HCT116 (cell line): ENCODE results near the gene EVI5L.

Experiments used
- CBX3 ChIP-seq: IDR thresholded peaks from 2 replicates; pipeline ENCODE4 v1.6.1; 2012; ENCODE audit warnings: low read depth
- EZH2 ChIP-seq: fragments of 200-600 bp; sonication (generic); IDR thresholded peaks from 2 replicates; pipeline ENCODE4 v1.6.1; 2017; ENCODE audit warnings: antibody characterized with exemption, mixed run types
- EZH2phosphoT487 ChIP-seq: fragments of 200-600 bp; IDR thresholded peaks from 2 replicates; pipeline ENCODE4 v1.6.1; 2018; ENCODE audit warnings: antibody characterized with exemption, borderline replicate concordance
- POLR2A ChIP-seq: IDR thresholded peaks from 2 replicates; pipeline ENCODE4 v1.7.0; 2011; ENCODE audit warnings: borderline replicate concordance; ENCODE audit not compliant: insufficient read depth, insufficient read length; ENCODE audit errors: extremely low read depth
- POLR2AphosphoS5 ChIP-seq: IDR thresholded peaks from 2 replicates; pipeline ENCODE4 v1.6.1; 2011; ENCODE audit warnings: mild to moderate bottlenecking, low read depth, low read length, moderate library complexity
- SP1 ChIP-seq: IDR thresholded peaks from 2 replicates; pipeline ENCODE4 v1.6.1; 2012; ENCODE audit warnings: low read depth
- ZNF274 ChIP-seq: fragments of 200-500 bp; sonication (Bioruptor generic); IDR thresholded peaks from 2 replicates; pipeline ENCODE4 v1.6.1; 2014; ENCODE audit warnings: mild to moderate bottlenecking, low read depth, low read length, inconsistent platforms
- TF ChIP-seq, protein P1 (sequence below), 3 experiments: fragments of 200-600 bp in 1 of 3; sonication (generic) in 1 of 3; IDR thresholded peaks in 2 of 3; conservative IDR thresholded peaks in 1 of 3; 2 replicates each; pipeline ENCODE4 v1.5.1; 2012 to 2017; ENCODE audit warnings: low read depth in 2 of 3, low read length in 2 of 3, antibody characterized with exemption in 1 of 3, borderline replicate concordance in 1 of 3, control low read depth in 1 of 3, mild to moderate bottlenecking in 1 of 3, mixed read lengths in 1 of 3, mixed run types in 1 of 3, moderate library complexity in 1 of 3; ENCODE audit not compliant: insufficient read depth in 1 of 3

GRCh38 chr19:7790416-7790815 is 39.6 kb upstream of the EVI5L start:
- TF ChIP-seq, protein P1, sequence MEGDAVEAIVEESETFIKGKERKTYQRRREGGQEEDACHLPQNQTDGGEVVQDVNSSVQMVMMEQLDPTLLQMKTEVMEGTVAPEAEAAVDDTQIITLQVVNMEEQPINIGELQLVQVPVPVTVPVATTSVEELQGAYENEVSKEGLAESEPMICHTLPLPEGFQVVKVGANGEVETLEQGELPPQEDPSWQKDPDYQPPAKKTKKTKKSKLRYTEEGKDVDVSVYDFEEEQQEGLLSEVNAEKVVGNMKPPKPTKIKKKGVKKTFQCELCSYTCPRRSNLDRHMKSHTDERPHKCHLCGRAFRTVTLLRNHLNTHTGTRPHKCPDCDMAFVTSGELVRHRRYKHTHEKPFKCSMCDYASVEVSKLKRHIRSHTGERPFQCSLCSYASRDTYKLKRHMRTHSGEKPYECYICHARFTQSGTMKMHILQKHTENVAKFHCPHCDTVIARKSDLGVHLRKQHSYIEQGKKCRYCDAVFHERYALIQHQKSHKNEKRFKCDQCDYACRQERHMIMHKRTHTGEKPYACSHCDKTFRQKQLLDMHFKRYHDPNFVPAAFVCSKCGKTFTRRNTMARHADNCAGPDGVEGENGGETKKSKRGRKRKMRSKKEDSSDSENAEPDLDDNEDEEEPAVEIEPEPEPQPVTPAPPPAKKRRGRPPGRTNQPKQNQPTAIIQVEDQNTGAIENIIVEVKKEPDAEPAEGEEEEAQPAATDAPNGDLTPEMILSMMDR (IDR thresholded peaks at IDR 0.05 in 2 of 3, conservative IDR thresholded peaks at IDR 0.05 in 1 of 3; ENCODE audit: borderline replicate concordance in 1 of 3, insufficient read depth in 1 of 3, low read depth in 2 of 3, low read length in 2 of 3) = no peak
- no peak for TF ChIP-seq POLR2AphosphoS5
- no peak for TF ChIP-seq POLR2A
- TF ChIP-seq SP1 = no peak
- TF ChIP-seq ZNF274 = no peak
- TF ChIP-seq CBX3 = no peak
- TF ChIP-seq EZH2 = no peak
- no peak for TF ChIP-seq EZH2phosphoT487
